Erythroblast (primary cell): ENCODE measurements around the gene LOXL3.

ENCODE experiments used
- GATA1 ChIP-seq: IDR thresholded peaks from 2 replicates; pipeline ENCODE4 v1.6.1; 2011; ENCODE audit warnings: low read depth, mild to moderate bottlenecking, control low read depth, low read length, moderate library complexity
- POLR2A ChIP-seq: IDR thresholded peaks from 2 replicates; pipeline ENCODE4 v1.6.1; 2011; ENCODE audit warnings: mild to moderate bottlenecking, low read length

DNA sequence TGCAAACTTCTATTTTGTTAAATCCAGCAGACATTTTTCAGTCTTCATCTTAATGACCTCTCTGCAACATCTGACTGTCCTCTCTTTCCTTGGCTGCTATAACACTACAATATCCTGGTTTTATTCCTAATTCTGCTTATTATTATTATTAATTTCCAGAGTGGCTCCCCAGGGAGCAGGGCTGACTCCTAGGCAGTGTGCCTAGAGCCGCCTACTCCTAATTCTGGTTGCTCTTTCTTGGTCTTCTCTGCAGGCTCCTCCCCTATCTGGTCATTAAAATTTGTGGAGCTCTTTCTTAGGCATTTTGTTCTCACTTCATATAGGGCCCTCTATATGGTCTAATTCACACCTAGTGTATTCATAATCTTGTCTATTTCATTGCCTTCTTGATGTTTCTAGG, 10.8 kb downstream of the LOXL3 start:
- TF ChIP-seq POLR2A (no peak), GATA1 (no peak)
